Measurements from ENCODE around the gene GLRB. TPM values are rescaled to one million over a fixed set of nuclear protein-coding genes. Genes with fewer than 3 reads are reported as not detected.

The GLRB gene
- total RNA-seq, 1 experiment from 2014 or later, result 5.1 TPM

GRCh38 chr4:157195374-157195773 is 119.4 kb downstream of the GLRB start:
- TF ChIP-seq CTCF (conservative IDR thresholded peaks at IDR 0.05; ENCODE audit: low read depth, low read length), result no peak
- TF ChIP-seq EZH2 (IDR thresholded peaks at IDR 0.05; ENCODE audit: borderline replicate concordance, low read depth, low read length, poor library complexity, severe bottlenecking), result no peak
- ChIA-PET CTCF (no interaction called here), POLR2A (ENCODE audit: low non-redundant PET) (no interaction called here)
- no peaks in the 10 kb centered on the region for H3K9me3 ChIP-seq (ENCODE audit: low read depth, low read length, poor library complexity, severe bottlenecking)
- H3K4me1 ChIP-seq (ENCODE audit: insufficient read depth, low read length, poor library complexity, severe bottlenecking), result peaks cover 29% of the 10 kb centered on the region
- no peaks in the 10 kb centered on the region for H3K36me3 ChIP-seq (ENCODE audit: insufficient read depth, low read length, poor library complexity, severe bottlenecking)
- H3K4me3 ChIP-seq (ENCODE audit: low read depth, low read length, poor library complexity, severe bottlenecking), result no peak overlapping the region
- no TSS peak for BruUV-seq (replicated peaks)
- no peak for DNase-seq (ENCODE audit: low spot score)
- H3K27ac ChIP-seq (ENCODE audit: low read depth, low read length, poor library complexity, severe bottlenecking), result no peak overlapping the region
- intact Hi-C loops (cut with micrococcal nuclease; ENCODE audit: unreplicated experiment), result no loop called here
- no peaks in the 10 kb centered on the region for H3K27me3 ChIP-seq (replicated peaks; ENCODE audit: insufficient read depth, low read depth, low read length, poor library complexity)

- ChIA-PET CTCF (no interaction called here), POLR2A (ENCODE audit: low non-redundant PET) (no interaction called here)
- Histone ChIP-seq H3K9me3 (ENCODE audit: low read depth, low read length, poor library complexity, severe bottlenecking) (no peaks in the 10 kb centered on the region), H3K4me1 (ENCODE audit: insufficient read depth, low read length, poor library complexity, severe bottlenecking) (peaks cover 29% of the 10 kb centered on the region), H3K27ac (ENCODE audit: low read depth, low read length, poor library complexity, severe bottlenecking) (no peak overlapping the region), H3K36me3 (ENCODE audit: insufficient read depth, low read length, poor library complexity, severe bottlenecking) (no peaks in the 10 kb centered on the region), H3K4me3 (ENCODE audit: low read depth, low read length, poor library complexity, severe bottlenecking) (no peak overlapping the region), H3K27me3 (replicated peaks; ENCODE audit: insufficient read depth, low read depth, low read length, poor library complexity) (no peaks in the 10 kb centered on the region)
- no peak for TF ChIP-seq EZH2 (IDR thresholded peaks at IDR 0.05; ENCODE audit: borderline replicate concordance, low read depth, low read length, poor library complexity, severe bottlenecking)
- TF ChIP-seq CTCF (conservative IDR thresholded peaks at IDR 0.05; ENCODE audit: low read depth, low read length), result no peak
- no peak for DNase-seq (ENCODE audit: low spot score)
- intact Hi-C loops (cut with micrococcal nuclease; ENCODE audit: unreplicated experiment), result no loop called here
- BruUV-seq (replicated peaks), result no TSS peak
Measured at GRCh38 chr4:157196046-157196445, 120.1 kb downstream of the GLRB start.

- CTCF ChIA-PET, result no interaction called here
- peak; percentile 37 for DNase-seq (ENCODE audit: low spot score)
- Histone ChIP-seq H3K27ac (ENCODE audit: low read depth, low read length, poor library complexity, severe bottlenecking) (no peak overlapping the region), H3K27me3 (replicated peaks; ENCODE audit: insufficient read depth, low read depth, low read length, poor library complexity) (no peaks in the 10 kb centered on the region), H3K4me3 (ENCODE audit: low read depth, low read length, poor library complexity, severe bottlenecking) (no peak overlapping the region), H3K4me1 (ENCODE audit: insufficient read depth, low read length, poor library complexity, severe bottlenecking) (no peaks in the 10 kb centered on the region), H3K36me3 (ENCODE audit: insufficient read depth, low read length, poor library complexity, severe bottlenecking) (no peaks in the 10 kb centered on the region), H3K9me3 (ENCODE audit: low read depth, low read length, poor library complexity, severe bottlenecking) (no peaks in the 10 kb centered on the region)
- intact Hi-C loops (cut with micrococcal nuclease; ENCODE audit: unreplicated experiment), result no loop called here
- BruUV-seq (replicated peaks), result no TSS peak
- POLR2A ChIA-PET (ENCODE audit: low non-redundant PET), result no interaction called here
- no peak for TF ChIP-seq EZH2 (IDR thresholded peaks at IDR 0.05; ENCODE audit: borderline replicate concordance, low read depth, low read length, poor library complexity, severe bottlenecking)
- TF ChIP-seq CTCF (conservative IDR thresholded peaks at IDR 0.05; ENCODE audit: low read depth, low read length), result peak; percentile 62
Measured at GRCh38 chr4:157204634-157205244, 128.8 kb downstream of the GLRB start.

Measured in A673 (cell line).